ENCODE measurements around the gene MYL11.

The MYL11 gene

GRCh38 chr16:30377050-30377811 lies 2.6 kb downstream of the MYL11 start:
- TF ChIP-seq CTCF (conservative IDR thresholded peaks at IDR 0.05; ENCODE audit: low read depth) = no peak
- peak overlapping the region; percentile 99 for H3K27ac ChIP-seq
- ChIA-PET POLR2A (ENCODE audit: low non-redundant PET) (no interaction called here), CTCF (no interaction called here)
- DNase-seq (ENCODE audit: low spot score) = no peak

DNA sequence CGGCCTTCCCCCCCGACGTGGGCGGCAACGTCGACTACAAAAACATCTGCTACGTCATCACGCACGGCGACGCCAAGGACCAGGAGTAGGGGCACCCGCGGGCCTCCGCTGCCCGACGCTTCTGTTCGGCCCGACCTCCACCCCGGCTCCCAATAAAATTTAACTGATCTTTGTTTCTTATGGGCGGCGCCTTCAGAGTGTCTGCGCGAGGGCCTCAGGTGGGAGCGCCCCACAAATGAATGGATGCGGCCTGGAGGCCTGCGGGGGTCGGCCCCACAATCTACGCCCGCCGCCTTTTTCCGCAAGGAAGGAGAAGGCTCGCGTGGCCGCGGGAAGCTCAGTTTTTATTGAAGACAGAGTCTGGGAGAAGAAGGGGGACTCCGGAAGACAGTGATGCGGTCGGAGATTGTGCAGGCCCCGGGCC lies 3.2 kb downstream of the MYL11 start:
- no peak for TF ChIP-seq CTCF (conservative IDR thresholded peaks at IDR 0.05; ENCODE audit: low read depth)
- POLR2A ChIA-PET (ENCODE audit: low non-redundant PET) = interaction anchor here (0.5 to 1.0 kb wide), 3 partner anchors 18 to 423 kb away, joined by 3 to 5 read pairs (median 5); partner anchors contain the start of gene ZNF48
- peak; percentile 80 for DNase-seq (ENCODE audit: low spot score)
- CTCF ChIA-PET = interaction anchor here (0.7 to 1.5 kb wide), 6 partner anchors 8 to 32 kb away, joined by 3 to 5 read pairs (median 4); partner anchors contain the start of gene ZNF48
- H3K27ac ChIP-seq = peak overlapping the region; percentile 99

DNA sequence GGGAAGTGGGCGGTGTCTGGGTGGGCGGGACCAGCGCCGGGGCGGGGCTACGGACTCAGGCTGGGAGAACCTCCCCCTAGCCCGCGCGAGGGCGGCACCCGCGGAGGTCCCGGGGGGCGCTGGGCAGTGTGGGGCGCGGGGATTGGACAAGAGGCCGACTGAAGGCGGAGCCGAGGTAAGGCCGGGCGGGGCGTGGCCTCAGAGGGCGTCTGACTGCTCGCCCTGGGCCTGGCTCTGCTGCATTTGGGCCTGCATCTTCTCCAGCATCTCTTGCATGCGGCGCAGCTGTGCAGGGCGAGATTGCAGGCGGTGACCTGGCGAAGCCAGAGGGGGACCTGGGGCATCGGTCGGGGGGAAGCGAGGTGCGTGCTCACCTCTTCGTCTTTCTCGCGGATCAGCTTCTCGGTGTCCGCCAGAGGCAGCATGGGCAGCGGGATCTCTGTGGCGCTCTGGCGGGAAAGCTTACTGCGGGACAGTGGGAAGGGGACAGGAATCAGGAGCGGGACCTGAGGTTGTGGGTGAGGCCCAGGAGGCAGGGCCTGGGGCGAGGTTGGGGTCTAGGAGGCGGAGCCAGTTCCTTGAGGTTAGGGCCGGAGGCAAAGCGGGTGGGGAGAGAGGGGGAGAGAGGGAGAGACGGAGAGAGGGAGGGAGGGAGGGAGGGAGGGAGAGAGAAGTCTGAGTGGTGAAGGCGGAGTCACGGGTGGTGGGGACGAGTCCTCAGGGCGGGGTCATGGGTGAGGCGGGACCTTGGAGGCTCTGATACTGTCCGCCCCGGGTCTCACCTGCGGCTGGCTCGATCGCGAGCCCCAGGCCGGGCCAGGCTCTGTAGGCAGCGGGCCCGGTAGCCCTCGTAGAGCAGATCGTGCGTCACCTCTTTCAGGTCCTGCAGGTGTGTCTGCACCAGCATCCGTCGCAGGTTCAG lies 3.9 kb downstream of the MYL11 start:
- ChIA-PET POLR2A (ENCODE audit: low non-redundant PET) (interaction anchor here (0.5 to 1.0 kb wide), 5 partner anchors 17 to 422 kb away, joined by 3 to 6 read pairs (median 5); partner anchors contain the start of gene ZNF48), CTCF (interaction anchor here (0.7 to 1.5 kb wide), 6 partner anchors 9 to 31 kb away, joined by 3 to 5 read pairs (median 4); partner anchors contain the start of gene ZNF48)
- DNase-seq (ENCODE audit: low spot score) = peak; percentile 98
- H3K27ac ChIP-seq = peak overlapping the region; percentile 99
- TF ChIP-seq CTCF (conservative IDR thresholded peaks at IDR 0.05; ENCODE audit: low read depth) = no peak

- ChIA-PET POLR2A (ENCODE audit: low non-redundant PET) (interaction anchor here (0.6 to 0.7 kb wide), 2 partner anchors 19 to 156 kb away, joined by 3 to 6 read pairs; no protein-coding TSS in a partner anchor), CTCF (interaction anchor here (1.1 to 1.5 kb wide), 2 partner anchors 10 to 16 kb away, joined by 3 to 4 read pairs; partner anchors contain the start of gene ZNF48)
- DNase-seq (ENCODE audit: low spot score) = no peak
- TF ChIP-seq CTCF (conservative IDR thresholded peaks at IDR 0.05; ENCODE audit: low read depth) = no peak
- peak overlapping the region; percentile 99 for H3K27ac ChIP-seq
These were observed 4.7 kb downstream of the MYL11 start for GRCh38 chr16:30379158-30379783.

DNA sequence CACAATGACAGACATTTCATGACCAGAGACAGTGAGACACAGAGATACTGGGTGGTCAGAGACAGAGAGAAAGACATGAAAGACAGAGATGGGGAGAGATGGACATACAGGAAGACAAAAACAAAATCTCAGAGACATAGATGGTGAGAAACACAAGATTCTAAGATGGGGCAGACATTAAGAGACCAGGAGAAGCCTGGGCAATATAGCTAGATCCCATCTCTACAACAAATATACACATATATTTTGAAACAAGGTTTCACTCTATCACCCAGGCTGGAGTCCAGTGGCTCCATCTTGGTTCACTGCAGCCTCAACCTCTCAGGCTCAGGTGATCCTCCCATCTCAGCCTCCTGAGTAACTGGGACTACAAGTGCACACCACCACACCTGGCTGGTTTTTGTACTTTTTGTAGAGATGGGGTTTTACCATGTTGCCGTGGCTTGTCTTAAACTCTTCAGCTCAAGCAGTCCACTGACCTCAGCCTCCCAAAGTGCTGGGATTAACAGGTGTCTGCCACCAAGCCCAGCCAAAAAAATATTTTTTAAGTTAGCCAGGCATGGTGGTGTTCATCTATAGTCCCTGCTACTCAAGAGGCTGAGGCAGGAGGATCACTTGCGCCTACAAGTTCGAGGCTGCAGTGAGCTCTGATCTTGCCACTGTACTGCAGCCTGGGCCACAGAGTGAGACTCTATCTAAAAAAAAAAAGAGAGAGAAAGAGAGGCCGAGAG lies 5.6 kb downstream of the MYL11 start:
- DNase-seq (ENCODE audit: low spot score) = no peak
- TF ChIP-seq CTCF (conservative IDR thresholded peaks at IDR 0.05; ENCODE audit: low read depth) = no peak
- ChIA-PET CTCF (no interaction called here), POLR2A (ENCODE audit: low non-redundant PET) (no interaction called here)
- peak overlapping the region; percentile 42 for H3K27ac ChIP-seq

Data from RWPE1 (cell line).